GM19025 (cell line): Measurements from ENCODE around the gene SNRPD3.

Source experiments
- ATAC-seq: cut with Tn5 transposase; IDR thresholded peaks from one replicate; pipeline ENCODE4 v1.9.1; 2021; ENCODE audit warnings: mild to moderate bottlenecking, low read depth, moderate library complexity; ENCODE audit not compliant: unreplicated experiment

The SNRPD3 gene

DNA sequence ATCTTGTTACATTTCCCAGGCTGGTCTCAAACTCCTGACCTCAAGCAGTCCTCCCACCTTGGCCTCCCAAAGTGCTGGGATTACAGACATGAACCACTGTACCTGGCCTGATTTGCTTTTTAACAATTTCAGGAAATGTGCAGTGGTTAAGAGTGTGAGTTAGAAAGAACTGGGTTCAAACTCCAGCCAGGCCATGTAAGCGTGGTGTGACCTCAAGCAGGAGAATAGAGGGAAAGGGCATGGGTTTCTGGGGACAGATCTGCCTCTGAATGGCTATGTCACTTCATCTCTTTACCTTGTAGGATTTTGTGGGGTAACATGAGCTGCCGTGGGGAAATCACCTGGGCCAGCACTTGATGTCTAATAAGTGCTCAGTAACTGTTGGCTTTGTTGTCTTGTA is 9.3 kb downstream of the SNRPD3 start:
- ATAC-seq = no peak

DNA sequence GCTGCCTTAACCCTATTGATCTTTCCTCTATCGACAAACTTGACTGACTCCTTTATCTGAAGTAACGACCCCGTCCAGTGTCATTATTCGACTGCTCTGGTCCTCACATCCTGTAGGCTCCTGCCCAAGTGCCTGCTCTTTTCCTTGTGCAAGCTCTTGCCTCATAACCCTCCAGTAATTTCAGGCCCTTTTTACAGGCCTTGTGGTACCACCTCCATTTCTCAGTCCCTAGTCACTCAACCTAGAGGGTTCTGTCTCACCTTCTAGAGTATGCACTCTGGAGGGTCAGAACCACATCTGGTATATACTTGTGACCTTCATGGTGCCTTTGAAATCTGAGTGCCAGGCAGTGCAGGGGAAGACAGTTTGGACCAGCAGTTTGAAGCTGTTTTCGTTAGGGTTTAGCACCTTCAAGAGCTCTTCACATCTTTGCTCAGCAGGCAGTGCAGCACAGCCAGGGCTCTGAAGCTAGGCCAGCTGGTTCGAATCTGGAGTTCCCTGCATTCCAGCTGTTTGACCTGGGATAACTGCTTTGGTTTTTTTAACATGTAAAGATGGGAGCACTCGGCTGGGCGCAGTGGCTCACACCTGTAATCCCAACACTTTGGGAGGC is 11.2 kb downstream of the SNRPD3 start:
- no peak for ATAC-seq

DNA sequence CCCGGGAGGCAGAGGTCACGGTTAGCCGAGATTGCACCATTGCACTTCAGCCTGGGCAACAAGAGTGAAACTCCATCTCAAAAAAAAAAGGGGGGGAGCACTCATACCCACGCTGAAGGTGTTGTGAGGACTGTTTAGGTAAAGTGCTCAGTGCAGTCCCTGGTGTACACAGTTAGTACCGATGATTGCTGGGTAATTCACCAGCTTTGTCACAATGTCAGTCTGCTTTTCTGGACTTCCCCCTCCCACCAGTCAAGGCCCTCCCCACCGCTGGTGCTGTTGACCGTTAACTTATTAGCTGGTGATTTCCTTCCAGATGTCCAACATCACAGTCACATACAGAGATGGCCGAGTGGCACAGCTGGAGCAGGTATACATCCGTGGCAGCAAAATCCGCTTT is 11.9 kb downstream of the SNRPD3 start:
- ATAC-seq = no peak

DNA sequence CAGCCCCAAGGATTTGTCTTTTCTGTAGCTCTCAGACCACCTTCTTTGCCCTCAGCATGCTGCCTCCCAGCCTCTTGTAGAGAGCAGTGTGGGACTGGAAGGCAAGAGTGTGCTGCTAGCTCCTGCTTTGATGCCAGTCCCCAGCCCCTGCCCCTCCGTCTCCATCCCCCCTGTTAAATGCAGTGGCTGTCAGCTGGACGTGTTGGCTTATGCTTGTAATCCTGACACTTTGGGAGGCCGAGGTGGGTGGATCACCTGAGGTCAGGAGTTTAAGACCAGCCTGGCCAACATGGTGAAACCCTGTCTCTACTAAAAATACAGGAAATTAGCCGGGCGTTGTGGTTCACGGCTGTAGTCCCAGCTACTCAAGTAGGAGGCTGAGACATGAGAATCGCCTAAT is 15.5 kb downstream of the SNRPD3 start:
- no peak for ATAC-seq

DNA sequence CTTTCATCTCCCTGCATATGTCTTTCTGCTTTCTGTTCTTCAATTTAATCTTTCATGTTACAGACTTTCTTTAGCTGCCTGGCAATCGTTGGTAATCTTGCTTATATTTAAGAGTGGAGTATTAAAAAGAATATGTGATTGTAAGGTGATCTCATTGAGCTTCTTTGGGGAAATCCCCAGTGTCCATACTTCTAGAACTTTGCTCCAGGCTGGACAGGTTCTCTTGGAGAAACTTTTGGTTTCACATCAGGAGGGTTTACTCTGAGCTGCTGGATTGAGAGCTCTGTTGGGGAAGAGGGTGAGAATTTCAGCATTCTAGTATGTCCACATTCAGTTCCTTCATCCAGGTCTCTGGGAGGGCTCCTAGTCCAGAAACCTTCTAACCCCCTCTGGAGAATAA is 21.0 kb downstream of the SNRPD3 start:
- ATAC-seq = no peak

DNA sequence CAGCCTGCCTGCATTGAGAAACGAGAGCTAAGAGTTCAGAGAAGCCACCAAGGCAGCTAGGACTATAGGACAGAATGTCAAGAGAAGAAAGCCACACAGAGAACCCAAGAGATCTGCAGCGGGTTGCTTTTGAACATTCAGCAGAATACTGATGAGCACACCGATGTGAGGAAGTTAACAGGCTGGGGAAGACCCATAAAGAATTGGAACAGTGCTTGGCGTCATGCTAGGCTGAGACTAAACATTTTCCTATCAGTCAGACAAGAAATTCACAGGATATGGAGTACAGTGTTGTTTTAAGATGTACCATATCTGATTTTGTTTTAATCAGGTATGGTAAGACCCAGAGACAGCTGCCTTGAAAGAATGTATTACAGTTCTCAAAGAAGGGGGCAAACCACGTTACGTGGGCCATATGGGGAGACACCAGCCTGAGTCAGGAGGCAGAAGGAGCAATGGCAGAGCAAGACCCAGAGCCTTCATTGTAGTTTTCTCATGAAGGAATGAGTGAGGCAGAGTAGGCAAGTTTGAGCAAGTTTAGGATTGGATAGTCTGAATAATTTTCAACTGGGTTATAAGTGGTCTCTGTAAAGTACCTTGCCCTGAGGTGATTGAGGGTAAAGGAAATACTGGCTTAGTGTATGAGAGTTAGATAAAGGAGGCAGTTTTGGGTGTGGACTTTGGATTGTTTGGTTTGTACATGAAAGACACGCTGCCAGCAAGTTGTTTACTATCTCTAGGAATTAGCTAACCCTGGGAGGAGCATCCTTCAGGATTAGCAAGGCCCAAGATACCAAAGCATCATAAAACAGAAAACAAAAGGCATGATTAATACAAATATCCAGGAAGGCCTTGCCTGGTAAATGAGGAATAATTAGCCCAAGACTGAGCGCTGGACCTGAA is 22.8 kb downstream of the SNRPD3 start:
- no peak for ATAC-seq

DNA sequence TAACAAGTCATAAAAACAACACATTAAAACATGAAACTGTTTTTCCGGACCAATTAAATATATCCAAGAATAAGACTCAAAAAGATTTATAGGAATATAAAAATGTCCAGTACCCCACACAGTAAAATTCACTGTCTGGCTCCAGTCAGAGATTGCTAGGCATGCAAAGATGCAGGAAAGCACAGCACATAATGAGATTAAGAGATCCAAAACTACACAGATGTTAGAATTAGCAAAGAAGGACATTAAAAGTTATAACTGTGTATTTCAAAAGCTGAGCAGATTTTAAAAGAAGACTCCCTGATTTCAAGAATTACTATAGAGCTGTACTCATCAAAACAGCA is 23.4 kb downstream of the SNRPD3 start:
- no peak for ATAC-seq

DNA sequence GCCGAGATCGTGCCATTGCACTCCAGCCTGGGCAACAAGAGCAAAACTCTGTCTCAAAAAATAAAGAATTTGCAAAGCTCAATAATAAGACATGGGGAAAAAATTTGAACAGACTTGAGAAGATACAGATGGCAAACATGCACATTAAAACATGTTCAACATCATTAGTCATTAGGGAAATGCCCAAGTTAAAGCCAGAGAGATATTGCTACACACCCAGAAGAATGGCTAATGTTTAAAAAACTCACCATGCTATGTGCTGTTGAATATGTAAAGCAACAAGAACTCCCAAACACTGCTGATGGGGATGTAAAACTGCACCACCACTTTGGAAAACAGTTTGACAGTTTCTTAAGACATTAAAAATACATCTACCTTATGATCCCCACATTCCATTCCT is 24.5 kb downstream of the SNRPD3 start:
- no peak for ATAC-seq

DNA sequence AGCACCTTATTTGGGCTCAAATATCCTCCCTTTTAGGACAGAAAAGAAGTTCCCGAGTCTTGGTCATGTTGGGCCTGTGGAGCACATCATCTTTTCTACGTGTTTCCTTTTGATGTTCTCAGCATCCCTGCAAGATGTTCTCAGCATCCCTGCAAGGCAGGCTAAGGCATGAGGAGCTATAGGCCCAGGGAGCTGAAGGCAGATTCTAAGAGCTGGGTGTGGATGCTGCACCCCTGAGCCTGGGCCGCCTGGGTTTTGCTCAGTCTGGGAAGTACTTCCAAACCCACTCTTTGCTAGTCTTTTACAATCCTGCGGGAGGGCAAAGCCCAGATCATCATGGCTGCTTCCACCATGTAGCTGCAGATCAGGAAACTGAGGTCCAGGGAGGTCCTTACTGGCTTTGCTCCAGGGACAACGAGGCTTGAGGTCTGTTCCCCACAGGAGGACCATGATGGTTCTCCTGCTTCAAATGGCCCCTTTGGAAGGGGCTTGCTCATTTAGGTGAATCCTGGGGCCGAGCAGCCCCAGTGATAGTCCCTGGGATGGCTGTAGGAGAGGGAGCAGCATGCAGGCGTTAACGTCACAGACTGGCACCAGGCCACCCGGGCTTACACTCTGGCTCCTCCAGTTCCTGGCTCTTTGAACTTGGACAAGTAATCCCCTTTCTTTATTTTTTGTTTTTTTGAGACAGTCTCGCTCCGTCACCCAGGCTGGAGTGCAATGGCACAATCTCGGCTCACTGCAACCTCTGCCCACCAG is 26.4 kb downstream of the SNRPD3 start:
- no peak for ATAC-seq

DNA sequence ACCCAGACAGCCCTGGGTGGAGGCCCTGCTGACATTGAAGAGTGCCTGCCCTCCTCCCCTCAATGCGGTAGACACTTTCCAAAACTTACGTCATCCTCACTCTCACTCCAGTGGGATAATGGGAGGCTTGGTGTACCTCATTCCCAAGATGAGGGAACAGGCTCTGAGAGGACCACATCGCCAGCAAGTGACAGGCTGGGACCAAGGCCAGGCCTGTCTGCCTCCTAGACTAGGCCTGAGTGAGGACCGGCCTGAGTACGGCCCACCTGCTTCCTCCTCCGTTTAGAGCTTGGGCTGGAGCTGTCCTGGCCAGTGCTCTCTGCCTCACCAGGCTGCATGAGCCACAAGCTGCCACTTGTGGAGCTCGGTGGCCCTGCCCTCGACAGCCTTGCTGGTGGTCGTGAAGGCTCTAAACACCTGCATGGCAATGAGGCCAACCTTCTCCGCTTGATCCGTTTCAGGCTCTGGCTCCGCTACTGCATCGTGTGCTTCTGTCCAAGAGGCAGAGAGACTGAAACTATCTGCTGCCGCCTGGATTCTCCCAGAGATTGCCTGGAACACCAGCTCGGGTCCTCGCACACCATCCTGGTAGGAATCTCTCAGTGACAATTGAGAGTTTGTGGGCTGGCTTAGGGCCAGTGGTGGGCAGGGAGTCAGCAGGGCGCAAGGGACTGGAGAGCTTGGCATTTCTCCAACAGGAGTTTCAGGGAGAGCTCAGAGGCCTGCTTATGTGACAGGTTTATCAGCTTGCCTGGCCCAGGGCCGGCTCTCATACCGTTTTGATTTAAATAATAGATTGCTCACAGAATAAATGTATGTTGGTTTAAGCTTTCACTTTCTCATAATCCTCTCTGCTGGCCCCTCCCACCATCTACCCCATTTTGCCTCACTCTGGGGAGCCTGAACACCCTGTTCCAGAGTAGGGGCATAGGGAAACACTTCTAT is 27.7 kb downstream of the SNRPD3 start:
- no peak for ATAC-seq

DNA sequence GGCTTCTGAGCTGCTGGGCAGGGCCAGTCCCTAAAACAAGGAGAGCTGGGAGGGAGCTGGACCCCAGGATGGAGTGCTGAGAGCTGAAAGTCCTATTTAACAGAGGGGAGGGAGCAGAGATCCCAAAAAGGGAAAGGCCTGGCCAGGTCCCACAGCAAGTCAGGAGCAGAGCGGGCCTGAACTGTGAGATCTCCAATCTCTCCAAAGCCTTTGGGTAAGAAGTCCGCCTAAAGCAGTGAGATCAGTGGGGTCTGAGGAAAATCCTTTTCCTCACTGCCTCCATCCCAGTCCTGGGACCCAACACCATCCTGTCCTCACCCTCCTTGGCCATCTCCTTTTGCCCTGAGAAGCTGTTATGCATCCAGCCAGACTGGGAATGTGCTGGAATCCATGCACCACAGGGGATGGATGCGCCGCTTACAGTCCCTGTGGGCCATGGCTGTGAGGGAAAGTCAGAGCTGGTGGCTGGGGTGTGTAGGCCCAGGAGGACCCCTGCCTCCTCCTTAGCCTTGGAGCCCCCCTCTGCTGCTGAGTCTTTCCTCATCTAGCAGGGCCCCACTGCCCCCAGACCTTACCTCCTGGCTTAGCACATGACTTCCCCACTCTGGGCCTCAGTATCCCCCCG is 28.5 kb downstream of the SNRPD3 start:
- no peak for ATAC-seq

DNA sequence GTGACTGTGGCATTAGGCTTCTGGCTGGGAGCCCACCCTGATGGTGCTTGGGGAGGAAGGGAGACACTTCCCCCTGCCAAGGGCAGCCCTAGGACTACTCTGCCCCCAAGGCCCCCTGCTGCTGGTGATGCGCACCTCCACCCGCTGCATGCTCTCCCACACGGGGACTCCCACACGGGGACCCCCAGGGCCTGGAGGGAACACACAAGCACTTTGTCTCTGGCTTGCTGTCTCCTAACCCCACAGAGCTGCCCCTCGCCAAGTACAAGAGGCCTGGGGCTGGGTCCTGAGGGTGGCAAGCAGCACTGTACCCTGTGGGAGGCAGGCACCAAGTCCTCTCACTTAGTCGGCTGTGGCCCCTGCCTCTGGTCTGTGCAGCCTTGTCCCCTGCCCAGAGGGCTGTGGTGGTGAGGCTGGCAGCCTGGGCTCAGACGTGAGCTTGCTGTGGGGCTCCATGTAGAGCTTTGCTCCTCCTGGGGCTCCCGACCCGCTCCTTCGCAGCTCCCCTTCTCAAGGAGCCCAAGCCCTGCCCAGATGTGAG is 29.1 kb downstream of the SNRPD3 start:
- ATAC-seq = no peak

DNA sequence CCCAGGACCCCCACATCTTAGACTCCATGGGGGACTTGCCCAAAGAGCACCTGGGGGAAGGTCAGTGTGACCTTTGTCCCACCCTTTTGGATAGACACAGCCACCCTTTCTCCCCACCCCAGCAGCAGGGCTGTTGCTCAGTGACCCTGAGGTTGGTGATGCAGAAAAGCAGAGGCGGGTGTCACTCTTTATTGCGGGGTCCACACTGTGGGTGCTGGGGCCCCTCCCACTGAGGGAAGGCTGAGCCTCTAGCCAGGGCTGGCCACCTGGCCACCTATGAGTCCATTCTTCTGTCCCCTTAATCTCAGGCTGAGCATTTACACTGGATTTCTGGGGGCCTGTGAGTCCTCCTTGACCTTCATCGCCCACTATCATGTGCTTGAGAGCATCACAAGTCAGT is 29.7 kb downstream of the SNRPD3 start:
- ATAC-seq = no peak

DNA sequence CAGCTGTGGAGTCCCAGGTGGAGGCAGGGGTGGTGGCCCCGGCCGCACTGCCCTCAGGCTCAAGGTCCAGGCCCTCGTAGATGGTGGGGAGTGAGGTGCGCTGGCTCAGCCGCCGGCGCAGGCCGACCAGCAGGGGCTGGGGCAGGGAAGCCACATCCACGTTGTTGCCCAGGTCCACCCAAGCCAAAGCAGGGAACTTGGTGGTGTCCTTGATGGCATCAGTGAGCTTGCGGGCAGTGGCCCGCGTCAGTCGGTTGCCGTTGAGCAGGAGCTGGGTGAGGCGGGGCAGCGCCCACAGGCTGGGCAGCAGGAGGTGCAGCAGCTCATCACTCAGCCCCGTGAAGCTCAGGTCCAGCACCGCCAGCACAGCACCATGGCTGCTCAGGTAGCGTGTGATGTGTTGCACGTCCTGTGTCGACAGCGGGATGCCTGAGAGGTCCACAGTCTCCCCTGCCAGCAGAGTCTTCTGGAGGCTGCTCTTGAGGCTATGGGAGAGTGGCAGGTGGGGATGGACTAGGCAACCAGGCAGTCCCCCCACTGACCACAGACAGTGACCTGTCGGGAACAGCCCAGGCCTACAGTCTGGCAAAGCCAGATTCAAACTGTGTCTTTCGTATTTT is 30.2 kb downstream of the SNRPD3 start:
- no peak for ATAC-seq

DNA sequence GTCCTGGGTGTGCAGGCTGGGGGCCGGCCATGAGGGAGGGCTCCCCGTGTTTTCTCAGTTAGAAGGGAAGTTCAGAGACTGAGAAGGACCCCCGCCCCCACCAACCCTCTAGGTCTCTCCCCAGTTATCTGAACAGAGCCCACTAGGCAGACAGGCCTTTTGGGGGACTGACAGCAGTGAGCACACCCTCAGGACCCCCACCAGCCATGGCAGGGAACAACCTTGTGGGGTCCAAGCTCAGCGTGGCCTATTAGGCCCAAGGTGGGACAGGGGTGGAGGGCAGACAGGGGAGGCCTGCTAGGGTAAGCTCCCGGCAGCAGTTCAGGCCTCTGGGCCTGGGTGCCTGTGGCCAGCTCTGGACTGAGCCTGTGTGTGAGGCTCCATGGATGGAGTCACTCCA is 31.5 kb downstream of the SNRPD3 start:
- ATAC-seq = no peak

DNA sequence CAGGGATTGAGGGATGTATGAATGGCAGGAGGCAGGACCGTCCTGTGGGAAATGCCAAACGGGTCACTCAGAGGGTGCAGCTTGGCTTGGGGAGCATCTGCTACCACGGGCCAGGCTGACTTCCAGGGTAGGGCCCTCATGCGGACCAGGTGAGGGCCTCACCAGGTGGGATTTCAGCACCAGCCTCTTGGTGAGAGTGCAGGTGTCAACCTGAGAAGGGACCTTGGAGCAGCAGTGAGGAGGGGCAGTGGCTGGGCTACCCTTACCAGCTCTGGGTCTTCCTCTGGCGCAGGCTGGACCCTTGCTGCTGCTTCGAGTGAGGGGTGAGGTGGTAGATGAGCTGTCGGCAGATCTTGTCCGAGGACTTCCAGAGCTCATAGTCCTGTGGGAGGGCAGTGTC is 32.1 kb downstream of the SNRPD3 start:
- ATAC-seq = no peak

DNA sequence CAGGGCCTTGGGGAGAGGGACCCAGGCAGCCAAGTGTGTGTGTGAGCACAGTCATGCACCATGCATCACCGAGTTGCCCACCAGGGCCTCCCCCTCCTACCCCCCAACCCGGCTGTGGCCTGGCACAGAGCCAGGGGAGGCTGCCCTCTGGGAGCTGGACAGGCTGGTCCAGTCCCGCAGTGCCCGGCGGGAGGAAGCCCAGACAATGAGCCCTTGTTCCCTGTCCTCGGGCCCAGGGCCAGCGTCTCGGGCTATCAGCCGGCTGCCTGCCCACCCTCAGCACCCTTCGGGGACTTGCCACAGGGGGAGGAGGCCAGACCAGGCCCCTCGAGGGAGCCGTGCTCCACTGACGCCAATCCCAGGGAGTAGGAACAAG is 32.6 kb downstream of the SNRPD3 start:
- no peak for ATAC-seq

DNA sequence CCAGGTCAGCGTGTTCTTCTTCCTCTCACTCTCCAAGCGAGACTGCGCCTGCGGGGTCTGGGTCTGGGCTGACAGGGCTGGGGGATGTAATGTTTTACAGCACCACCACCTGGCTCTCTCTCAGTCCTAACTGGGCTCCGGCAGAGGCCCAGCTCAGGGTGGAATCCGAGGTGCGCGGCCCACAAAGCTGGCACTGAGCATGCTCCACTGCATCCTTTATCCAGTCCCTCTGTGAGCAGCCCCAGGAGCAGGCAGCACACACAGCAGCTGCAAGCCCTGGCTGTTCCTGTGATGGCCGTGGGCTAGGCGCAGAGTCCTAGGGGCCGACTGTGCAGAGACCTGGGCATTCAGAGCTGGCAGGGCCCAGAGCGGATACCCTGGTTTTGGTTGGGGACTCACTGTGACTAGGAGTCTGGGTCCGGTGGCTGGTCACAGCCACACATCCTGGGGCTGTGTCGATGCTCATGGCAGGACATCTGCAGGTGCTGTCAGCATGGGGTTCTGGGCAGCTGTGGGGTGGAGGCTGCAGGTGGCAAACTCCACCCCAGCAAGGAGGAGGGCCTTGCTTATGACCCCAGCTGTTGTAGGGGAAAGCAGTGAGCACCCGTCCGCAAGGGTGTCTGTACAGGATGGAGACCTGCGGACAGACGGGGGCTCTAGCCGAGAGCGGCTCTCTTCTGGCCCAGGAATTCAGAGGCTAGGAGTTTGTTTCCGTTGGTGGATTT is 33.1 kb downstream of the SNRPD3 start:
- no peak for ATAC-seq

DNA sequence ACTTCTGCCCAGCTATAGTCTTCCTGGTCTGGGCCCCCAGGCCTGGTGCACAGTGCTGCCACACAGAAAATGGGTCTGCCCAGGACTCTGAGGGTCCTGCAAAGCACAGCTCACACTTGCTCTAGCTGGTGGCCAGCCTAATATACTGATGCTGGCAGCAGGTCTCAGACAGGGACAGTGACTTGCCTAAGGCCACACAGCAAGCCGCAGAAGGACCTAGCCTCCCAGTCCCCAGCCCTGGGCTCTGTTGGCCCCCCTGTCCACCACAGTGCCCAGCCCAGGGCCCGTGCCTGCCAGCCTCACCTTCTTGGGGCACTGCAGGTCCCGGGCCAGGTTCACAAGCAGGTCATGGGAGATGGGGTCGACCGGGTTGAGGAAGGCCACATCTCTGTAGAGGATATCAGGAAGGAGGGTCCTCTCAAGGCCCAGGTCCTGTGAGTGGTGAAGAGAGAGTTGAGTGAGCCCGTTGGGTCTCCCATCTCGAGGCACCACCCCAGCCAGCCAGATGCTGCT is 33.8 kb downstream of the SNRPD3 start:
- no peak for ATAC-seq
